Muscle layer of duodenum (tissue), 2 donors: ENCODE data around the gene CDCA5.
A peak's percentile ranks its signal among the peaks of the same experiment; 100 is the strongest.

Experiments
- H3K27ac ChIP-seq: one replicate; pipeline ENCODE4 v1.7.0; 2013; ENCODE audit warnings: mild to moderate bottlenecking, low read length
- H3K27me3 ChIP-seq: one replicate; pipeline ENCODE4 v1.7.0; 2013; ENCODE audit warnings: low read depth, mild to moderate bottlenecking, control low read depth, low read length
- H3K36me3 ChIP-seq, 2 donors: one replicate each; pipeline ENCODE4 v1.7.0; 2013; ENCODE audit warnings: low read length in 2 of 2, control low read depth in 1 of 2, mild to moderate bottlenecking in 1 of 2; ENCODE audit not compliant: insufficient read depth in 2 of 2, control insufficient read depth in 1 of 2
- H3K4me1 ChIP-seq, 2 donors: one replicate each; pipeline ENCODE4 v1.7.0; 2013; ENCODE audit warnings: low read length in 2 of 2, mild to moderate bottlenecking in 2 of 2, control low read depth in 1 of 2, moderate library complexity in 1 of 2; ENCODE audit not compliant: insufficient read depth in 2 of 2, control insufficient read depth in 1 of 2
- H3K4me3 ChIP-seq, 2 donors: one replicate each; pipeline ENCODE4 v1.7.0; 2013; ENCODE audit warnings: low read length in 2 of 2, low read depth in 1 of 2, mild to moderate bottlenecking in 1 of 2
- H3K9me3 ChIP-seq, 2 donors: one replicate each; pipeline ENCODE4 v1.7.0; 2013; ENCODE audit warnings: low read length in 2 of 2, control low read depth in 1 of 2, mild to moderate bottlenecking in 1 of 2; ENCODE audit not compliant: control insufficient read depth in 1 of 2
- donor health status: healthy.

CDCA5 gene

GRCh38 chr11:65051398-65051858 lies 32.4 kb downstream of the CDCA5 start:
- peaks cover 0 to 16% of the 10 kb centered on the region in 2 donors for H3K4me1 ChIP-seq
- H3K27ac ChIP-seq = no peak overlapping the region
- no peaks in the 10 kb centered on the region for H3K9me3 ChIP-seq
- H3K4me3 ChIP-seq = no peak overlapping the region
- H3K36me3 ChIP-seq = no peaks in the 10 kb centered on the region
- no peaks in the 10 kb centered on the region for H3K27me3 ChIP-seq

- peaks cover 0 to 23% of the 10 kb centered on the region in 2 donors for H3K4me1 ChIP-seq
- no peaks in the 10 kb centered on the region for H3K27me3 ChIP-seq
- H3K36me3 ChIP-seq = peaks cover 4 to 5% of the 10 kb centered on the region in 2 donors
- peak overlapping the region; percentile 57 to 74 for H3K4me3 ChIP-seq
- H3K9me3 ChIP-seq = no peaks in the 10 kb centered on the region
- H3K27ac ChIP-seq = no peak overlapping the region
Observed at GRCh38 chr11:65047581-65048422, 36.0 kb downstream of the CDCA5 start.

DNA sequence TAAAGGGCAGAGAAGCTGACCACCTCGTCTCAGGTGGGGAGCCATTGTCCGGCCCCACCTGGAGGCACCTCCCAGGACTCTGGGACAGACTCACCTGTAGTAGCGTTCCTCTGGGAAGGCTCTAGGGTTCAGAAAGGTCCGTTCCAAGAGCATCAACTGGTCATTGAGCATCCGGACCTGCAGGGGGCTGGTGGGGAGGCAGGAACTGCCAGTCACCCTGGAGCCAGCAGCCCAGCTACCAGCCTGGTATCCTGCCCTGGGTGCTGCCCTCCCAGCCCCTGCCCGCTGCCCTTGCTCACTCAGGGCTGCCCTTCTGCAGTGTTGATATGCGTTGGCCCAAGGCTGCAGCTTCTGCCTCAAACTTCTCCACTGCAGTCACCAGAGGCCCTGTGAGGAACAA lies 38.1 kb downstream of the CDCA5 start:
- Histone ChIP-seq H3K27ac (no peak overlapping the region), H3K27me3 (no peaks in the 10 kb centered on the region), H3K4me3 (no peak overlapping the region), H3K4me1 (peaks cover 0 to 36% of the 10 kb centered on the region in 2 donors), H3K36me3 (peaks cover 4 to 5% of the 10 kb centered on the region in 2 donors), H3K9me3 (no peaks in the 10 kb centered on the region)

GRCh38 chr11:65045061-65045460 lies 38.8 kb downstream of the CDCA5 start:
- no peak overlapping the region for H3K27ac ChIP-seq
- H3K4me1 ChIP-seq = peaks cover 0 to 41% of the 10 kb centered on the region in 2 donors
- no peaks in the 10 kb centered on the region for H3K27me3 ChIP-seq
- no peak overlapping the region for H3K4me3 ChIP-seq
- no peaks in the 10 kb centered on the region for H3K9me3 ChIP-seq
- peaks cover 4 to 5% of the 10 kb centered on the region in 2 donors for H3K36me3 ChIP-seq

- Histone ChIP-seq H3K27ac (no peak overlapping the region), H3K36me3 (peaks cover 4 to 5% of the 10 kb centered on the region in 2 donors), H3K4me3 (no peak overlapping the region)
Observed at GRCh38 chr11:65043881-65044501, 39.8 kb downstream of the CDCA5 start.

DNA sequence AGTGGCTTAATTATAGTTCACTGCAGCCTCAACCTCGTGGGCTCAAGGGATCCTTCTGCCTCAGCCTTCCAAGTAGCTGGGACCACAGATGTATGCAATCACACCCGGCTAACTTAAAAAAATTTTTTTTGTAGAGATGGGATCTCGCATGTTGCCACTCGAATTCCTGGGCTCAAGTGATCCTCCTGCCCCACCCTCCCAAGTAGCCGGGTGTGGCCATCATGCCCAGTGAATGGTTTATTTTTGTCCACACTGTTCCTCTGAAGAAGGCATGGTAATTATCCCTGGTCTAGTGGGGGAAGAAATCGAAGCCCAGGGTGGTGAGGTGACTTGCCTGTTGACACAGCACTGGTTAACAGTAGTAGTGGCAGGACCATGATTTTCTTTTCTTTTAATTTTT lies 40.9 kb downstream of the CDCA5 start:
- Histone ChIP-seq H3K27ac (no peak overlapping the region), H3K4me1 (peaks cover 0 to 38% of the 10 kb centered on the region in 2 donors), H3K27me3 (no peaks in the 10 kb centered on the region), H3K36me3 (peaks cover 8 to 13% of the 10 kb centered on the region in 2 donors), H3K9me3 (no peaks in the 10 kb centered on the region), H3K4me3 (no peak overlapping the region)

More at GRCh38 chr11:65043881-65044501, 39.8 kb downstream of the CDCA5 start:
- no peaks in the 10 kb centered on the region for H3K27me3 ChIP-seq
- no peaks in the 10 kb centered on the region for H3K9me3 ChIP-seq
- H3K4me1 ChIP-seq = peaks cover 0 to 44% of the 10 kb centered on the region in 2 donors

DNA sequence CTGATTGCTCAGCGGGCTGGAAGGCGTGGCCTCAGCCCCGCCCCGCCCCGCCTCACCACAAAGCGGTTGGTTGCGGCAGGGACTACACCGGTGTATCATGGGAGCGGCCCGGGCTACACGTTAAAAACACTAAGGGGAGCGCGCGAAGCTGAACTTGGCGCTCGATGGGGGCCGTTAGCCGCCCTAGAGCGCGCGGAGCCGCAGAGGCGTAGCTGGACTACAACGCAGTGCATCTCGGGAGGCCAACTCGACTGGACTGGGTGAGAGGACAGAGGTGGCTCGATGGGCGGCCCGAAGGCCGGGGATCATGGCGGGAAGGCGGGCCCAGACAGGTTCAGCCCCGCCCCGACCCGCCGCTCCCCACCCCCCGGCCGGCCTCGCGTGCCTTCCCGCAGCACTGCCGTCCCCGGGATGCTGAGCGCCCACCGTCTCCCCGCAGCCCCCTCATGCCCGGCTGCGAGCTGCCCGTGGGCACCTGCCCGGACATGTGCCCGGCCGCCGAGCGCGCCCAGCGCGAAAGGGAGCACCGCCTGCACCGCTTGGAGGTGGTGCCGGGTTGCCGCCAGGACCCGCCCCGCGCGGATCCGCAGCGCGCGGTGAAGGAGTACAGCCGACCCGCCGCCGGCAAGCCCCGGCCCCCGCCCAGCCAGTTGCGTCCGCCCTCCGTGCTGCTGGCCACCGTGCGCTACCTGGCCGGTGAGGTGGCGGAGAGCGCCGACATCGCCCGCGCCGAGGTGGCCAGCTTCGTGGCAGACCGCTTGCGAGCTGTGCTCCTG lies 42.8 kb downstream of the CDCA5 start, which contains the start of gene SAC3D1:
SAC3D1 (plus strand) TSS at position 364 of the 776 bp plus-strand sequence; CDS start at position 447, 83 bp downstream.
- no peaks in the 10 kb centered on the region for H3K9me3 ChIP-seq
- peaks cover 0 to 27% of the 10 kb centered on the region in 2 donors for H3K4me1 ChIP-seq
- H3K27me3 ChIP-seq = no peaks in the 10 kb centered on the region
- H3K36me3 ChIP-seq = peaks cover 15 to 26% of the 10 kb centered on the region in 2 donors
- H3K4me3 ChIP-seq = peak within 1 kb of the TSS; percentile 59 to 95
- H3K27ac ChIP-seq = peak within 1 kb of the TSS; percentile 51

GRCh38 chr11:65040520-65040846 lies 43.4 kb downstream of the CDCA5 start:
- Histone ChIP-seq H3K27ac (peak overlapping the region; percentile 51), H3K9me3 (no peaks in the 10 kb centered on the region), H3K4me3 (peak overlapping the region; percentile 59 to 95), H3K4me1 (peaks cover 0 to 27% of the 10 kb centered on the region in 2 donors), H3K27me3 (no peaks in the 10 kb centered on the region), H3K36me3 (peaks cover 20 to 32% of the 10 kb centered on the region in 2 donors)

DNA sequence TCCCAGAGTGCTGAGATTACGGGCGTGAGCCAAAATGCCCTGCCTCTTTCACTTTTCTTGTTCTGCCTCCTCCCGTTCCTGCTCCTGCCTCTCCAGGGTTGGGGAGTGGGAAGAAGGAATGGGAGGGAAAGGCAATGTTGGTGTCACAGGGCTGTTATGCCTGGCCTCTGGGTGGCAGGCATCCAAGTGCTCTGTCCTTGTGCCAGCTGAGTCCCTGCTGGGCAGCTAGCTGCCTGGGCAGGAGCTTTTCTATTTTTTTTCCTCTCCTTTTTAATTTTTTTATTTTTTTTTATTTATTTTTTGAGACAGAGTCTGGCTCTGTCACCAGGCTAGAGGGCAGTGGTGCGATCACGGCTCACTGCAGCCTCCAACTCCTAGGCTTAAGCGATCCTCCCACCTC lies 46.9 kb downstream of the CDCA5 start:
- no peaks in the 10 kb centered on the region for H3K27me3 ChIP-seq
- no peak overlapping the region for H3K4me3 ChIP-seq
- H3K27ac ChIP-seq = no peak overlapping the region
- no peaks in the 10 kb centered on the region for H3K9me3 ChIP-seq
- peaks cover 0 to 13% of the 10 kb centered on the region in 2 donors for H3K4me1 ChIP-seq
- peaks cover 31 to 52% of the 10 kb centered on the region in 2 donors for H3K36me3 ChIP-seq

GRCh38 chr11:65035579-65035978 lies 48.3 kb downstream of the CDCA5 start:
- no peak overlapping the region for H3K27ac ChIP-seq
- peaks cover 0 to 8% of the 10 kb centered on the region in 2 donors for H3K4me1 ChIP-seq
- H3K36me3 ChIP-seq = peaks cover 31 to 61% of the 10 kb centered on the region in 2 donors
- H3K9me3 ChIP-seq = no peaks in the 10 kb centered on the region
- no peaks in the 10 kb centered on the region for H3K27me3 ChIP-seq
- no peak overlapping the region for H3K4me3 ChIP-seq

DNA sequence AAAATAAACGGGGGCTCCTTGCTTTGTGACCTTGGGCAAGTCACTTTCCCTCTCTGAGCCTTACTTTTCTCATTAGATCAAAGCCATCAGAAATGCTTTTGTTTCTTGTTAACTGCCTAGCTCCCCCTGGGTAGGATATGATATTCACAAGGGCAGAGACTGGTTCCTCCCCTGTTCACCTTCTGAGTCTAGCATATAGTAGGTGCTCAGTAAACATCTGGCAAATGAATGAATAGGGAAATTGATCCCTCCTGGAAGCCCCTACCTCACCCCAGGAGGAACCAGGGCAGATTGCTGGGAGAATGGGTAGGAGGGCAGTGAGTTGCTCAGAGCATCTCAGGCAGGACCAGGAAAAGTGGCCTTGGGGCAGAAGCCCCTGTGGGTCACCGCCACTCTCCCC lies 49.4 kb downstream of the CDCA5 start:
- H3K9me3 ChIP-seq = no peaks in the 10 kb centered on the region
- H3K36me3 ChIP-seq = peaks cover 31 to 61% of the 10 kb centered on the region in 2 donors
- H3K27ac ChIP-seq = no peak overlapping the region
- no peaks in the 10 kb centered on the region for H3K4me1 ChIP-seq
- H3K4me3 ChIP-seq = no peak overlapping the region
- H3K27me3 ChIP-seq = no peaks in the 10 kb centered on the region
